ENCODE results near the gene DNAJC10. TPM values are rescaled to one million over a fixed set of nuclear protein-coding genes. Genes with fewer than 3 reads are reported as not detected.

The DNAJC10 gene
- total RNA-seq, 2 experiments from 2014 or later: 40.8 to 41.5 TPM

GRCh38 chr2:182826064-182826463, 110.0 kb downstream of the DNAJC10 start:
- no peaks in the 10 kb centered on the region for H3K36me3 Mint-ChIP-seq (ENCODE audit: low read depth)
- no peak overlapping the region for H3K27ac Mint-ChIP-seq
- peaks cover 8% of the 10 kb centered on the region for H3K27me3 Mint-ChIP-seq (ENCODE audit: low read depth)
- CTCF ChIA-PET: interaction anchor here (0.6 kb wide), 1 partner anchor 154 kb away, joined by 3 read pairs; no protein-coding TSS in a partner anchor
- H3K9me3 Mint-ChIP-seq: no peaks in the 10 kb centered on the region
- no peak overlapping the region for H3K4me3 Mint-ChIP-seq
- H3K4me1 Mint-ChIP-seq (ENCODE audit: low read depth): no peaks in the 10 kb centered on the region
- DNase-seq: no peak
- intact Hi-C loops (cut with micrococcal nuclease): no loop called here

- Mint-ChIP-seq H3K27me3 (ENCODE audit: low read depth) (peaks cover 8% of the 10 kb centered on the region), H3K9me3 (no peaks in the 10 kb centered on the region), H3K36me3 (ENCODE audit: low read depth) (no peaks in the 10 kb centered on the region), H3K4me1 (ENCODE audit: low read depth) (no peaks in the 10 kb centered on the region), H3K4me3 (no peak overlapping the region), H3K27ac (no peak overlapping the region)
- CTCF ChIA-PET: interaction anchor here (0.6 to 1.3 kb wide), 2 partner anchors 133 to 154 kb away, joined by 3 read pairs; no protein-coding TSS in a partner anchor
- DNase-seq: no peak
- intact Hi-C loops (cut with micrococcal nuclease): no loop called here
Measured at GRCh38 chr2:182826496-182826895, 110.4 kb downstream of the DNAJC10 start.

GRCh38 chr2:182827182-182827879, 111.3 kb downstream of the DNAJC10 start:
- Mint-ChIP-seq H3K4me1 (ENCODE audit: low read depth) (no peaks in the 10 kb centered on the region), H3K36me3 (ENCODE audit: low read depth) (no peaks in the 10 kb centered on the region), H3K27ac (no peak overlapping the region), H3K4me3 (no peak overlapping the region), H3K9me3 (no peaks in the 10 kb centered on the region), H3K27me3 (ENCODE audit: low read depth) (peaks cover 11% of the 10 kb centered on the region)
- DNase-seq: no peak
- CTCF ChIA-PET: interaction anchor here (1.3 kb wide), 1 partner anchor 132 kb away, joined by 3 read pairs; no protein-coding TSS in a partner anchor
- intact Hi-C loops (cut with micrococcal nuclease): no loop called here

GRCh38 chr2:182831101-182831500, 115.0 kb downstream of the DNAJC10 start:
- intact Hi-C loops (cut with micrococcal nuclease): no loop called here
- Mint-ChIP-seq H3K4me1 (ENCODE audit: low read depth) (no peaks in the 10 kb centered on the region), H3K27ac (no peak overlapping the region), H3K27me3 (ENCODE audit: low read depth) (peaks cover 22% of the 10 kb centered on the region), H3K9me3 (no peaks in the 10 kb centered on the region), H3K4me3 (no peak overlapping the region), H3K36me3 (ENCODE audit: low read depth) (no peaks in the 10 kb centered on the region)
- no peak for DNase-seq
- CTCF ChIA-PET: no interaction called here

GRCh38 chr2:182831921-182832320, 115.9 kb downstream of the DNAJC10 start:
- H3K4me1 Mint-ChIP-seq (ENCODE audit: low read depth): no peaks in the 10 kb centered on the region
- no peak overlapping the region for H3K27ac Mint-ChIP-seq
- intact Hi-C loops (cut with micrococcal nuclease): no loop called here
- H3K27me3 Mint-ChIP-seq (ENCODE audit: low read depth): peaks cover 22% of the 10 kb centered on the region
- CTCF ChIA-PET: no interaction called here
- no peak overlapping the region for H3K4me3 Mint-ChIP-seq
- H3K36me3 Mint-ChIP-seq (ENCODE audit: low read depth): no peaks in the 10 kb centered on the region
- no peaks in the 10 kb centered on the region for H3K9me3 Mint-ChIP-seq
- DNase-seq: no peak

GRCh38 chr2:182833084-182833854, 117.2 kb downstream of the DNAJC10 start:
- DNase-seq: no peak
- Mint-ChIP-seq H3K9me3 (no peaks in the 10 kb centered on the region), H3K36me3 (ENCODE audit: low read depth) (no peaks in the 10 kb centered on the region), H3K4me3 (no peak overlapping the region), H3K4me1 (ENCODE audit: low read depth) (no peaks in the 10 kb centered on the region), H3K27ac (no peak overlapping the region), H3K27me3 (ENCODE audit: low read depth) (peaks cover 31% of the 10 kb centered on the region)
- intact Hi-C loops (cut with micrococcal nuclease): no loop called here
- CTCF ChIA-PET: no interaction called here

GRCh38 chr2:182834293-182834692, 118.2 kb downstream of the DNAJC10 start:
- intact Hi-C loops (cut with micrococcal nuclease): no loop called here
- Mint-ChIP-seq H3K27ac (no peak overlapping the region), H3K4me3 (no peak overlapping the region), H3K36me3 (ENCODE audit: low read depth) (no peaks in the 10 kb centered on the region), H3K27me3 (ENCODE audit: low read depth) (peaks cover 35% of the 10 kb centered on the region), H3K9me3 (no peaks in the 10 kb centered on the region), H3K4me1 (ENCODE audit: low read depth) (no peaks in the 10 kb centered on the region)
- DNase-seq: no peak
- CTCF ChIA-PET: no interaction called here

- Mint-ChIP-seq H3K4me1 (ENCODE audit: low read depth) (no peaks in the 10 kb centered on the region), H3K4me3 (no peak overlapping the region), H3K27me3 (ENCODE audit: low read depth) (peaks cover 33% of the 10 kb centered on the region), H3K36me3 (ENCODE audit: low read depth) (no peaks in the 10 kb centered on the region), H3K27ac (no peak overlapping the region), H3K9me3 (no peaks in the 10 kb centered on the region)
- CTCF ChIA-PET: no interaction called here
- intact Hi-C loops (cut with micrococcal nuclease): no loop called here
- no peak for DNase-seq
Measured at GRCh38 chr2:182836451-182836850, 120.4 kb downstream of the DNAJC10 start.

Other genes starting within 250 kb of the DNAJC10 start
- not detected for gene FRZB, start 150.4 kb downstream of the DNAJC10 start, total RNA-seq

All from activated naive CD4-positive, alpha-beta T cell treated with anti-CD3 and anti-CD28 coated beads for 36 hours (primary cell).